Activated effector memory CD4-positive, alpha-beta T cell treated with Interleukin-2 at 50 U/mL for 16 hours (primary cell): ENCODE measurements around the gene HDAC4.
"Not testable (repeated sequence)": the region's sequence is repeated elsewhere in the genome, so short reads cannot be mapped to it uniquely, and the experiment has no call there.

Experiments used
- DNase-seq: peaks from one replicate; pipeline ENCODE4 v3.0.0-alpha.2; 2020

HDAC4 gene

GRCh38 chr2:239047861-239048260, 353.0 kb downstream of the HDAC4 start:
- DNase-seq = no peak

- DNase-seq = no peak
Observed at GRCh38 chr2:239047420-239047819, 353.4 kb downstream of the HDAC4 start.

- no peak for DNase-seq
Observed at GRCh38 chr2:239046822-239047221, 354.0 kb downstream of the HDAC4 start.

- DNase-seq = no peak
Observed at GRCh38 chr2:239044336-239044735, 356.5 kb downstream of the HDAC4 start.

- no peak for DNase-seq
Observed at GRCh38 chr2:239043326-239043725, 357.5 kb downstream of the HDAC4 start.

DNA sequence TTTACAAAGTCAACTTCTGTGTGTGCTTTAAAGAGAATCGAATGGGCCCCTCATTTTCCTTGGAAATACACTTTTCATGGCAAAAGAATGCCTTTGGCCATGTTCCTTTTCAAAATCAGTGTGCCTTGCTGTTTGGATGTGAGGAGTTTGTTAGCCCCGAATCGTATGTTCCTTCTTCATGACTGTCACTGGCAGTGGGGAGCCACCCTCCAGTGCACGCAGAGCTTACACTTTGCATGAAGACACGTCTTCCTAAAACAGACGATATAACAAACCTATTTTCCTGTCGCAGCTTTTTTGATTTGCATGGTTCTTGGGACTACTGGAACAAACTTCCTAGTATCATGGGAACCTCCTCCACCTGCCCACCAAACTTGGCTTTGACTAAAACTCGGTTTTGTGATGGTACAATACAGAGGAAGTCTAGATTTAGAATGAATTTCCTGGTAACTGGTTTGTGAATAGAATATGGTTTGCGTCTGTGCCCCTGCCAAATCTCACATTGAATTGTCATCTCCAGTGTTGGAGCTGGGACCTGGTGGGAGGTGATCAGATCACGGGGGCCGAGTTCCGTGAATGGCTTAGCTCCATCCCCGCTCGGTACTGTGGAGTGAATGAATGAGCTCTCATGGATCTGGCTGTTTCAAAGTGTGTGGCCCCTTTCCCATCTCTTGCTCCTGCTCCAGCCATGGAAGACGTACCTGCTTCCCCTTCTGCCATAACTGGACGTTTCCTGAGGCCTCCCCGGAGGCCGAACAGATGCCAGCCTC, 358.1 kb downstream of the HDAC4 start:
- no peak for DNase-seq

- DNase-seq = no peak
Observed at GRCh38 chr2:239042046-239042445, 358.8 kb downstream of the HDAC4 start.

GRCh38 chr2:239041062-239041461, 359.8 kb downstream of the HDAC4 start:
- no peak for DNase-seq

GRCh38 chr2:239040152-239040761, 360.6 kb downstream of the HDAC4 start:
- no peak for DNase-seq

DNA sequence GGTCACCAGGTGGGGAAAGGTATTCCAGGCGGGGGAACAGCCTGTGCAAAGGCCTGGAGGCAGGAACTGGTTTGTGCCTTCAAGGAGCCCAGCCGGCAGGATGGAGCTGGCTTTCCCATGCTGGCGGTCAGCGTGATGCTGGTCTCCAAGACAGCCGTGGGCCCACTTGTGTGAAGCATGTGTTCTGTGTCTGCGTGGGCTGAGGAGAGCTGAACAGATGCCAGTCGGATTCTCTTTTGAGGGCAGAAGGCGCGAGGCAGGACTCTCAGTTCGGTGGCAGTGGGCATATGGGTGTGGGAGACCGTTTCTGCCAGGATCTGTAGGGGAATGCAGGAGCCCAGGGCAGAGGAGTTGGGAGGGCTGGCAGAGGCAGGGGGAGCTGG, 361.4 kb downstream of the HDAC4 start:
- DNase-seq = no peak

GRCh38 chr2:239038773-239039478, 361.9 kb downstream of the HDAC4 start:
- no peak for DNase-seq

DNA sequence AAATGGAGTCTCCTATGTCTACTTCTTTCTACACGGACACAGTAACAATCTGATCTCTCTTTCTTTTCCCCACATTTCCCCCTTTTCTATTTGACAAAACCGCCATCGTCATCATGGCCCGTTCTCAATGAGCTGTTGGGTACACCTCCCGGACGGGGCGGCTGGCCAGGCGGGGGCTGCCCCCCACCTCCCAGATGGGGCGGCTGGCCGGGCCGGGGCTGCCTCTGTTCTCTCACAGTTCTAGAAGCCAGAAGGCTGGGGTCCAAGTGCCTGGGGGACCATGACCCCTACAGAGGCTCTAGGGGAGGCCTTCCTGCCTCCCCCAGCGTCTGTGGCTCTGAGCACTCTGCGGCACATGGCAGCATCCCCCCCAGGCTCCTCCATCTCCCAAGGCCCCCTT, 362.5 kb downstream of the HDAC4 start:
- not testable (repeated sequence) for DNase-seq

DNA sequence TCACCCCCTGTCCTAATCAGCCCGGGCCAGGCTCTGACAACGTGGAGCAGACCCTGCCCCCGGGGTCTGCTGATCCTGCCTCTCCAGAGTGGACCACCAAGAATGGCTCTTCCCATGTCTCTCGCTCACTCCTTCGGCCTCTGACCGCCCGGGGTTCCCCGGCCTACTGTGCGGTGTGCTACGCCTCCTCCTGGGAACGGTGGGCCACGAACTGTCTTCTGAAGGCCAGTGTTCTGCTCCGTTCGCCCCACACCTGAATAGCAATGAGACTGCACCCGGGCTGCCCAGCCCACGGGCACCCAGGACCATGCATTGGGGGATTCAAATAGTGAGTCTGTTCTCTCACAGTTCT, 363.3 kb downstream of the HDAC4 start:
- no peak for DNase-seq

DNA sequence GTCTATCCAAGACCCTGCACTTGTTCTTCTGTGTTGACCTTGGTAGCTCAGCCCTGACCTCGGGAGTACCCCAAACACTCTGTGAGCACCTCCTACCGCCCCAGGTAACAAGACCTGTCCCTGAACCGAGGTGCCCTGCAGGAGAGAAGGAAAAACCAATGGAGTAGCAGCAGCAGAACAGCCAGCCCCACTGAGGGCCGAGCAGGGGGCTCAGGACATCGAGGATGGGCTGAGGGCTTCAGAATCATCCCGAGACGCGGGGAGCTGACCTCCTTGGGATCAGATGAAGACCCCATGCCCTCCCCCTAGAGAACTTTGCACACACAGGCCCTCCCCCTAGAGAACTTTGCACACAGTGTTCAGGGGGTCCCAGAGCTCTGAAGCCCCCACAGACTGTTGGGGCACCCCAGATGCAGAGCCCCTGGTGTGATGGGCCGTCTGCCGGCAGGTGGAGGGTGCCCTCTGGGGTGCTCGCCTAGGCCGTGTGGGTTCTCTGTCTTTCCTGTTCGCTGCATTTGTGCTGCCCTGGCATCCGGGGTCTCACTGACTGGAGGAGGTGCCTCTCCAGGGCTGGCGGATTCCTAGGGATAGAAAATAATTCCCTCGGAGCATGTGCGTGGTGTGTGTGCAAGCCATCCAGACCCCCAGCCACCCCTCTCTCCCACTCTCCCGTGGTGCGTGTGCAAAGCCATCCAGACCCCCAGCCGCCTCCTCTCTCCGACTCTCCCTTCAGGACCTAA, 363.8 kb downstream of the HDAC4 start:
- DNase-seq = no peak

- DNase-seq = no peak
Observed at GRCh38 chr2:239035997-239036731, 364.7 kb downstream of the HDAC4 start.

GRCh38 chr2:239035361-239035814, 365.4 kb downstream of the HDAC4 start:
- DNase-seq = peak; percentile 44

- no peak for DNase-seq
Observed at GRCh38 chr2:239034561-239035341, 366.1 kb downstream of the HDAC4 start.

- DNase-seq = no peak
Observed at GRCh38 chr2:239033801-239034560, 366.8 kb downstream of the HDAC4 start.

DNA sequence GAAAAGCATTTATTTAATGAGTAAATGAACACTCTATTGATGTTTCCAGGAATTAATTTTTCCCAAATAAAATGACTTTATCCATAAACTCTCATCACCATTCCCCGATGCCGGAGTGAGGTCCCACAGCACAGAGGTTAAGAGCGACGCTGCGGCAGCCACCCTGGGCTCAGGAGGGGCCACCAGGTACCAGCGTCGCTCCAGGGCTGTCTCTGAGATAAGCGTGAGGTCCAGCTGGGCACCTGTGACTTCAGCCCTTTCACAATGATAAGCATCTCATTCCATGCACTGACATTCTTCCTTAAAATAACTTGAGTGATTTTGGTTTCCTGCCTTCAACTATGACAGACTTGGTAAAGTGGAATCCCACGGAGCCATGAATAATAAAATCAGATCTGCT, 370.9 kb downstream of the HDAC4 start:
- DNase-seq = no peak

- no peak for DNase-seq
Observed at GRCh38 chr2:239028253-239028619, 372.6 kb downstream of the HDAC4 start.
